Lung (tissue), 12 donors: Measurements from ENCODE around the gene HCN4. TPM values are rescaled to one million over a fixed set of nuclear protein-coding genes. Genes with fewer than 3 reads are reported as not detected.

ENCODE experiments used
- ATAC-seq: fragments of 200-7000 bp; cut with Tn5 transposase; one replicate; pipeline ENCODE4 v1.9.1; 2020; ENCODE audit warnings: moderate number of reproducible peaks; ENCODE audit not compliant: insufficient read depth, low FRiP score
- DNase-seq, 3 donors: peaks; one replicate each; pipeline ENCODE4 v3.0.0-alpha.2; 2013 to 2017
- H3K27ac ChIP-seq, 2 donors: one replicate each; pipeline ENCODE4 v1.5.1; 2013; ENCODE audit warnings: mild to moderate bottlenecking in 2 of 2, moderate library complexity in 2 of 2, control low read depth in 1 of 2, inconsistent platforms in 1 of 2, low read depth in 1 of 2, low read length in 1 of 2
- H3K27me3 ChIP-seq, 3 donors: one replicate each; pipeline ENCODE4 v1.5.1; 2013; ENCODE audit warnings: low read length in 2 of 3; ENCODE audit not compliant: control insufficient read depth in 3 of 3, insufficient read depth in 3 of 3
- H3K36me3 ChIP-seq, 4 donors: one replicate each; pipeline ENCODE4 v1.5.1; 2013; ENCODE audit warnings: low read length in 4 of 4, mild to moderate bottlenecking in 1 of 4, moderate library complexity in 1 of 4; ENCODE audit not compliant: control insufficient read depth in 4 of 4, insufficient read depth in 4 of 4
- H3K4me1 ChIP-seq, 5 donors: one replicate each; pipeline ENCODE4 v1.5.1; 2013; ENCODE audit warnings: low read length in 5 of 5, mild to moderate bottlenecking in 2 of 5, moderate library complexity in 1 of 5; ENCODE audit not compliant: control insufficient read depth in 5 of 5, insufficient read depth in 5 of 5
- H3K4me3 ChIP-seq: one replicate; pipeline ENCODE4 v1.5.1; 2013; ENCODE audit warnings: mild to moderate bottlenecking, control low read depth, moderate library complexity
- H3K9ac ChIP-seq, 2 donors: one replicate each; pipeline ENCODE4 v1.5.1; 2013; ENCODE audit warnings: low read length in 2 of 2, control low read depth in 1 of 2; ENCODE audit not compliant: insufficient read depth in 1 of 2
- H3K9me3 ChIP-seq, 4 donors: one replicate each; pipeline ENCODE4 v1.5.1; 2013; ENCODE audit warnings: low read length in 3 of 4, mild to moderate bottlenecking in 1 of 4, moderate library complexity in 1 of 4; ENCODE audit not compliant: control insufficient read depth in 4 of 4, insufficient read depth in 3 of 4
- CTCF ChIP-seq: IDR thresholded peaks from 2 replicates; pipeline ENCODE4 v1.5.1; 2012; ENCODE audit warnings: mild to moderate bottlenecking; ENCODE audit errors: control extremely low read depth, extremely low read depth
- WGBS, 2 donors: extraction: QIAGEN DNeasy Blood & Tissue Kit; methylation state at CpG; one replicate each; pipeline ENCODE4 v1.1.7; 2013; 5-methylcytosine and 5-hydroxymethylcytosine counted together
- polyA plus RNA-seq, 2 donors: library from polyadenylated mRNA; stranded (reverse); fragments of 200-250 nt; gene quantifications; one replicate each; pipeline ENCODE4 v1.2.1, GENCODE V29; 2013
- total RNA-seq, 2 donors: library from RNA; depleted of rRNA in 1 of 2; stranded (reverse); fragments of >200 nt in 1 of 2; gene quantifications; one replicate each; pipeline ENCODE4 v1.2.1, GENCODE V29; 2014 to 2021
- donor health status: control.
- donor health status: control.
- donor health status: Bipolar disorder and iron deficiency.
- donor health status: healthy.
- donor health status: DM: yes; HTN: yes; CAD: no.

The HCN4 gene
- total and polyA plus RNA-seq, 4 donors: 0.06 to 1.0 (median 0.21) TPM

GRCh38 chr15:73364070-73364469 is 4.7 kb downstream of the HCN4 start:
- 69 to 81% methylated on average over 3 of the region's 3 CpGs for WGBS, 2 donors
- Histone ChIP-seq H3K4me1 (peaks cover 0 to 10% (median 0%) of the 10 kb centered on the region in 5 donors), H3K9ac (no peak overlapping the region), H3K4me3 (no peak overlapping the region), H3K27me3 (peaks cover 13 to 53% (median 36%) of the 10 kb centered on the region in 3 donors), H3K27ac (no peak overlapping the region), H3K36me3 (no peaks in the 10 kb centered on the region), H3K9me3 (no peaks in the 10 kb centered on the region)
- no peak for TF ChIP-seq CTCF
- ATAC-seq: no peak
- DNase-seq: no peak

- Histone ChIP-seq H3K27me3 (peaks cover 3 to 49% (median 34%) of the 10 kb centered on the region in 3 donors), H3K9me3 (no peaks in the 10 kb centered on the region), H3K9ac (no peak overlapping the region), H3K27ac (no peak overlapping the region), H3K4me1 (peaks cover 0 to 5% (median 0%) of the 10 kb centered on the region in 5 donors), H3K36me3 (no peaks in the 10 kb centered on the region), H3K4me3 (no peak overlapping the region)
- DNase-seq (no peak), ATAC-seq (no peak)
- no peak for TF ChIP-seq CTCF
- 73 to 77% methylated on average over 5 of the region's 5 CpGs for WGBS, 2 donors
Measured at GRCh38 chr15:73362900-73363299, 5.9 kb downstream of the HCN4 start.

GRCh38 chr15:73361337-73361736 is 7.4 kb downstream of the HCN4 start:
- H3K9me3 ChIP-seq: no peaks in the 10 kb centered on the region
- TF ChIP-seq CTCF: no peak
- H3K27me3 ChIP-seq: peaks cover 0 to 38% (median 24%) of the 10 kb centered on the region in 3 donors
- no peak overlapping the region for H3K9ac ChIP-seq
- H3K4me3 ChIP-seq: no peak overlapping the region
- no peak overlapping the region for H3K27ac ChIP-seq
- ATAC-seq: no peak
- WGBS, 2 donors: 58 to 71% methylated on average over 7 of the region's 7 CpGs
- no peaks in the 10 kb centered on the region for H3K36me3 ChIP-seq
- DNase-seq: no peak
- no peaks in the 10 kb centered on the region for H3K4me1 ChIP-seq

GRCh38 chr15:73359651-73360050 is 9.1 kb downstream of the HCN4 start:
- no peaks in the 10 kb centered on the region for H3K36me3 ChIP-seq
- no peak for DNase-seq
- H3K4me1 ChIP-seq: no peaks in the 10 kb centered on the region
- no peak overlapping the region for H3K9ac ChIP-seq
- H3K9me3 ChIP-seq: no peaks in the 10 kb centered on the region
- WGBS, 2 donors: 77 to 80% methylated on average over 5 of the region's 5 CpGs
- no peak overlapping the region for H3K27ac ChIP-seq
- no peak for ATAC-seq
- TF ChIP-seq CTCF: no peak
- H3K27me3 ChIP-seq: peaks cover 0 to 23% (median 12%) of the 10 kb centered on the region in 3 donors
- no peak overlapping the region for H3K4me3 ChIP-seq
